Measurements from ENCODE around the gene ATP5PD.
"Not testable (repeated sequence)": the region's sequence is repeated elsewhere in the genome, so short reads cannot be mapped to it uniquely, and the experiment has no call there.

The ATP5PD gene

DNA sequence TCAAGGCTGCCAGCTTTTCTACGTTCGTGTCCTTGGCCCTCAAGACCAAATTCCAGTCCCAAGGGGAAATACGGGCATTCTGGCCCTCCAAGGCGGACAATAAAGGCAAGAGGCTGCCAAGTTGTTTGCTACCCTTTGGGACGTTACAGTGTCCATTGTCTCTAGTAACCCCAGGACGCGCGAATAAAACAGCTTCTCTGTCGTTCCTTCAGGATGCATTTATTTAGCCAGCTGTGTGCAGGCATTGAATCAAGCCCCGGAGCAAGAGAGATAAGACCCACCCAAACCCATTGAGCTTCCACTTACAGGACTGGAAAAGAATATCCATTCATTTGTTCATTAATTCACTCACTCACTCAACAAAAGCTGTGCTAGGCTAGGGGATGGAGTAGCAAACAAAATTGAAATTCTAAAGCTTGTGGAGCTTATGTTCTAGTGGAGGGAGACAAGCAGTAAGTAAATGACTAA lies 33.6 kb downstream of the ATP5PD start:
- DNase-seq, result no peak

DNA sequence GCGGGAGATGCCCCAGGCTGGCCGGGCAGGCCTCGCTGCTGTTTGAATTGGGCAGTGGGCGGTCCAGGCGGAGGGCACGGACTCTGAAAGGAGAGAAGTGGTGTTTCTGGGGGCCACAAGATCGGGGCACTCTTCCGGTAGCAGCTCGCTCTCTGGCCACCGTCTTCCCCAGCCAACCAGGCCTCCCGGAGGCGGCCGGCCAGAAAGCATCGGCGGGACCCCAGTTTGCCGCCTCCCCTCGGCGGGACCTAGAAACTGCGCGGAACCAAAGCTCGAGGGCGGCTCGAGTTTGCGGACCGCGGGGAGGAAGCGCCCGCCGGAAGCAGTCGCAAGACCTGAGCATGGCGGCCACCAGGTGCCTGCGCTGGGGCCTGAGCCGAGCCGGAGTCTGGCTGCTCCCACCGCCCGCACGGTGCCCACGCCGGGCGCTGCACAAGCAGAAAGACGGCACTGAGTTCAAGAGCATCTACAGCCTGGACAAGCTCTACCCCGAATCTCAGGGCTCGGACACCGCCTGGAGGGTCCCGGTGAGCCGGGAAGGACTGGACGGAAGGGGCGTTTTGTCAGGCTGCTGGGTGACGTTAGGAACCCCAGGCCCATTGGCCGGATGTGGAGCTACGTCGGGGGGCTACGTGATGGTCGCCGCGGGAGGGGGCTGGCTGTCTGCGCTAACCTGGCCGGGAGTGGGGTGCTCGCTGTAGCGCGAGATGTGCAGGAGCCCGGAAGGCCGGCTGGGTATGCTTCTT lies 34.2 kb downstream of the ATP5PD start, which contains the start of gene MRPL58:
MRPL58 (plus strand) TSS at position 325 of the 746 bp plus-strand sequence; CDS start at position 342, 17 bp downstream.
- peak; percentile 77 for DNase-seq

DNA sequence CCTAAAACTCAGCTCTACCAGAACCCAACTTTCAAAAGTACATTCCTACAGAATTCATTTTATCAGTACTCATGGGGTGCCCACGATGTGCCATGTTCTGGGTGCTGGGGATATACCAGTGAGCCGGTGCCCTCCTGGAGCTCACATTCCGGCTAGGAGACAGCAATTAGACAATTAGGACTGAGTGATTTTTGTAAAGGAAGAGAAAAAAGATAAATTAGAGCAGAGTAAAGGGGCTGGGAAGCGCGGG lies 34.7 kb downstream of the ATP5PD start:
- no peak for DNase-seq

GRCh38 chr17:75011401-75012095 lies 35.2 kb downstream of the ATP5PD start:
- DNase-seq, result no peak

GRCh38 chr17:75010683-75011400 lies 35.9 kb downstream of the ATP5PD start:
- no peak for DNase-seq

GRCh38 chr17:75009139-75009724 lies 37.5 kb downstream of the ATP5PD start:
- no peak for DNase-seq

GRCh38 chr17:75008373-75008772 lies 38.4 kb downstream of the ATP5PD start:
- no peak for DNase-seq

GRCh38 chr17:75006653-75007052 lies 40.1 kb downstream of the ATP5PD start:
- DNase-seq, result no peak

- DNase-seq, result not testable (repeated sequence)
Observed at GRCh38 chr17:75006084-75006483, 40.7 kb downstream of the ATP5PD start.

DNA sequence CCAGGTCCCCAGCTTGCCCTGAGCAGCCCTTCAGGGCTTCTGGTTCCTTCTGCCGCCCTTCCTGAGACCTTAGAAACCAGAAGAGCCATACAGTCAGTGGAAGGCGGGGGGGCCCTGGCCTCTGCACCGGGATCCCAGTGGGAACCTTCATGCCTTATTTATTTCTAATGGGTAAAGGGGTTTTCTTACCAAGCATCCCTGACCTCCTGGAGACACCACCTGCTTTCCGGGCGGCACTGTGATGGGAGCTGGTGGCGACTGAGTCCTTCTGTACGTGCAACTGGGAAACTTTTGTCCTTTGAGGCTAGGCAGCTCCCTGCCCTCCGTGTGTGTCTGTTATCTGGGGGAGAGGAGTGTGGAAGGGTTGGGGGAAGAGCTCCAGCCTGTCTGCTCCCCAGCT lies 41.5 kb downstream of the ATP5PD start:
- no peak for DNase-seq

- DNase-seq, result no peak
Observed at GRCh38 chr17:75004371-75004770, 42.4 kb downstream of the ATP5PD start.

- DNase-seq, result no peak
Observed at GRCh38 chr17:75003957-75004355, 42.8 kb downstream of the ATP5PD start.

GRCh38 chr17:75003070-75003956 lies 43.5 kb downstream of the ATP5PD start:
- DNase-seq, result no peak

- no peak for DNase-seq
Observed at GRCh38 chr17:75001915-75002843, 44.6 kb downstream of the ATP5PD start.

GRCh38 chr17:74999523-74999922 lies 47.2 kb downstream of the ATP5PD start:
- no peak for DNase-seq

DNA sequence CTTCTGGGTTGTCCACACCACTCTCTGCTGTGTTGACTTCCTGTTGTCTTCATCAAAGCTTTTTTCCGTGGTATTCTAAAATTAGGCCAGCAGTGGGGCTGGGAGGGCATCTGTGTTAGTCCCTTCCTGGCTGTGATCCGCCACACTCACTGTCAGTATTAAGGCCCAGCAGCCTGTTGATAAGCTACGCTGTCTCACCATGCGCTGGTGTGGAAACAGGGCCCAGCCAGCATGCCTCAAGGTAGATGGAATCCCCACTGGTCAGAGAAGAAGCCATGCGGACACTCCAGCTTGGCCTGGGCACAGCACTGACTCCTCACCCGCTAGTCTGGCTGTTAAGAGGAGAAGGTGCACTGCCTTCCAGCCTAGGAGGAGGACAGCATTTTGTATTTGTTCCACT lies 48.0 kb downstream of the ATP5PD start:
- no peak for DNase-seq

GRCh38 chr17:74995847-74996246 lies 50.9 kb downstream of the ATP5PD start:
- DNase-seq, result no peak

DNA sequence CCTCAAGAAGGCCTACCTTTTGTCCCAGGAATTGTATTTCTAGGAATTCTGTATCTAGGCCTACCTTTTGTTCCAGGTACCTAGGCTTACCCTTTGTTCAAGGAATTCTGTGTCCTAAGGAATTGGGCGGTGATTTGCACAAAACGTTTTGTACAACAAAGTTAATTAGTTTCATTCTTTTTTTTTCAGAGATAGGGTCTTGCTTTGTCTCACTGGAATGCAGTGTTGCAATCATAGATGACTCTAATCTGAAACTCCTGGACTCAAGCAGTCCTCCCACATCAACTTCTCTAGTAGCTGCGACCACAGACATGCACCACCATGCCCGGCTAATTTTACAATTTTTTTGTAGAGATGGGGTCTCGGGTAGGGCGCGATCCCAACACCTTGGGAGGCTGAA lies 52.3 kb downstream of the ATP5PD start:
- DNase-seq, result no peak

- DNase-seq, result no peak
Observed at GRCh38 chr17:74992223-74992622, 54.5 kb downstream of the ATP5PD start.

GRCh38 chr17:74990581-74991105 lies 56.1 kb downstream of the ATP5PD start:
- DNase-seq, result no peak
